HepG2 (cell line): Measurements from ENCODE around the gene SNX21. TPM values are rescaled to one million over a fixed set of nuclear protein-coding genes. Genes with fewer than 3 reads are reported as not detected.
A peak's percentile ranks its signal among the peaks of the same experiment; 100 is the strongest.

Source experiments
- HNRNPL ChIP-seq: fragments of 200-400 bp; formaldehyde crosslinking; IDR thresholded peaks from 2 replicates; pipeline ENCODE4 v1.6.1; 2017; ENCODE audit warnings: mild to moderate bottlenecking, low read depth, low read length
- MED13 ChIP-seq: sonication (generic); formaldehyde crosslinking; IDR thresholded peaks from 2 replicates; pipeline ENCODE4 v1.5.0; 2020; ENCODE audit warnings: missing genetic modification reagents
- POLR2A ChIP-seq, 2 experiments: IDR thresholded peaks; 2 replicates each; pipeline ENCODE4 v1.6.1; 2011; ENCODE audit warnings: low read depth in 2 of 2, low read length in 2 of 2, mild to moderate bottlenecking in 1 of 2, moderate library complexity in 1 of 2; ENCODE audit not compliant: insufficient read depth in 1 of 2
- RFX3 ChIP-seq: IDR thresholded peaks from 2 replicates; pipeline ENCODE4 v1.6.1; 2016; ENCODE audit warnings: missing biosample characterization, missing genetic modification reagents
- ZBTB38 ChIP-seq: sonication (generic); formaldehyde crosslinking; IDR thresholded peaks from 2 replicates; pipeline ENCODE4 v1.5.1; 2020; ENCODE audit warnings: mild to moderate bottlenecking, missing genetic modification reagents
- ZNF143 ChIP-seq: sonication (generic); formaldehyde crosslinking; IDR thresholded peaks from 2 replicates; pipeline ENCODE4 v1.4.0; 2020; ENCODE audit warnings: missing genetic modification reagents
- ZNF17 ChIP-seq: sonication (generic); formaldehyde crosslinking; IDR thresholded peaks from 2 replicates; pipeline ENCODE4 v1.5.0; 2020; ENCODE audit warnings: mild to moderate bottlenecking, missing genetic modification reagents
- ZNF232 ChIP-seq: sonication (generic); formaldehyde crosslinking; IDR thresholded peaks from 2 replicates; pipeline ENCODE4 v1.4.0; 2020; ENCODE audit warnings: missing genetic modification reagents, borderline replicate concordance
- ZNF776 ChIP-seq: sonication (generic); formaldehyde crosslinking; IDR thresholded peaks from 2 replicates; pipeline ENCODE4 v1.4.0; 2020; ENCODE audit warnings: mild to moderate bottlenecking, missing genetic modification reagents
- ZNF891 ChIP-seq: sonication (generic); formaldehyde crosslinking; IDR thresholded peaks from 2 replicates; pipeline ENCODE4 v1.5.0; 2020; ENCODE audit warnings: mild to moderate bottlenecking, missing genetic modification reagents
- polyA plus RNA-seq, 8 experiments: library from polyadenylated mRNA; depleted of rRNA in 3 of 8; stranded (reverse) in 7 of 8; unstranded in 1 of 8; fragments of >200 nt; fragmentation: Illumina TruSeq in 4 of 8; extraction: Trizol in 4 of 8; gene quantifications; 2 replicates each; pipeline versions ENCODE4 v1.2.1 to v1.2.3, GENCODE V29; 2011 to 2016; ENCODE audit warnings: low read depth in 4 of 8, missing spikeins in 1 of 8, mixed read lengths in 1 of 8; ENCODE audit not compliant: insufficient read depth in 1 of 8
- total RNA-seq, 5 experiments: library from RNA; depleted of rRNA; stranded (reverse); fragments of >200 nt; fragmentation: Illumina TruSeq; extraction: Trizol; gene quantifications; 2 replicates each; pipeline ENCODE4 v1.2.3, GENCODE V29; 2016; ENCODE audit warnings: low read depth in 1 of 5
- TF ChIP-seq, protein P1 (sequence below): sonication (generic); formaldehyde crosslinking; IDR thresholded peaks from 2 replicates; pipeline ENCODE4 v1.8.0; 2022; ENCODE audit warnings: low read depth, missing genetic modification reagents
- TF ChIP-seq, protein P2 (sequence below): sonication (generic); formaldehyde crosslinking; IDR thresholded peaks from 2 replicates; pipeline ENCODE4 v1.8.1; 2023; ENCODE audit warnings: mild to moderate bottlenecking, moderate library complexity, missing genetic modification reagents
- TF ChIP-seq, protein P3 (sequence below): sonication (generic); formaldehyde crosslinking; conservative IDR thresholded peaks from 2 replicates; pipeline ENCODE4 v1.4.0; 2020; ENCODE audit warnings: missing genetic modification reagents
- TF ChIP-seq, protein P4 (sequence below): sonication (generic); formaldehyde crosslinking; conservative IDR thresholded peaks from 2 replicates; pipeline ENCODE4 v1.4.0; 2020; ENCODE audit warnings: missing genetic modification reagents
- TF ChIP-seq, protein P5 (sequence below): sonication (generic); formaldehyde crosslinking; IDR thresholded peaks from 2 replicates; pipeline ENCODE4 v1.9.0; 2022; ENCODE audit warnings: low read depth, missing genetic modification reagents
- TF ChIP-seq, protein P6 (sequence below): sonication (generic); formaldehyde crosslinking; IDR thresholded peaks from 2 replicates; pipeline ENCODE4 v1.5.0; 2020; ENCODE audit warnings: missing genetic modification reagents
- TF ChIP-seq, protein P7 (sequence below): sonication (generic); formaldehyde crosslinking; IDR thresholded peaks from 2 replicates; pipeline ENCODE4 v1.4.0; 2020; ENCODE audit warnings: missing genetic modification reagents, mild to moderate bottlenecking, borderline replicate concordance

Gene SNX21
- total and polyA plus RNA-seq, 2 of the 13 experiments (the other 11 are each of a cell fraction or from before 2014, with no cell fraction given), result 7.7 to 12.8 TPM

DNA sequence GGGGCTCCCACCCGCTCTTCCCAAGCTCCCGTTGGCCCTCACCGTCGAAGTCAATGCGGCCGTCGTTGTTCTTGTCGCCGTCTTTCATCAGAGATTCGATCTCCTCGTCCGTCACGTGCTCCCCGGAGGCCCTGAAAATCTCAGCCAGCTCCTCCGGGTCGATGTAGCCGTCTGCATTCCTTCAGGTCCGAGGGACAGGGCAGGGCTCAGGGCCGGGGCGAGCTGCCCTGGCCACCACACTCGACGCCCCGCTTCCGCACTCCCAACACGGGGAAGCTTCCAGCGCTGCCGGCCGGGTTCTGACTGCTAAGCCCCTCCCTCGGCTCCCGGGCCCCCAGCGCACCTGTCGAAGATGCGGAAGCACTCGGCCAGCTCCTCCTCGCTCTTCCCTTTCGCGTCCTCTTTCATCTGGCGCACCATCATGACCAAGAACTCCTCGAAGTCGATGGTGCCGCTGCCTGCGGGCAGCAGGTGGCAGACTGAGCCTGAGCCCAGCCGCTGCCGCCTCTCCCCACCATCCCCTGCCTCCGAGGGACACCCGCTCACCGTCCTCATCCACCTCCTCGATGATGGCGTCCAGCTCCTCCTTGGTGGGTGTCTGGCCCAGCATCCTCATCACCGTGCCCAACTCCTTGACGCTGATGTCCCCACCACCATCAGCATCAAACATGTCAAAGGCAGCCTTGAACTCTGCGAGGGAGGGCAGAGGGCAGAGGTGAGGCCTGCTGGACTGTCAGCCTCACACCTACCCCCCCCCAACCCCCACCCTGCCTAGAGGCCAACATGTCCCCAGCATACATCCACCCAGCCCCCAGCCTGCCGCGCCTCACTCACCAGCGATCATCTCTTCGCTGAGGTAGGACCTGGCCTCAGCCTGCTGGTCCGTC, 9.4 kb upstream of the SNX21 start (continued):
- TF ChIP-seq ZNF891 (peak; percentile 55; the same call in 1 of the 2 replicates), POLR2A (IDR thresholded peaks at IDR 0.05; ENCODE audit: insufficient read depth in 1 of 2, low read depth in 2 of 2, low read length in 2 of 2) (no peak), HNRNPL (peak; percentile 70; the same call in 1 of the 2 replicates), RFX3 (CRISPR knock-in tag) (no peak), ZNF143 (no peak), ZBTB38 (CRISPR knock-in tag) (peak; percentile 99), ZNF232 (CRISPR knock-in tag) (no peak), ZNF776 (no peak), ZNF17 (CRISPR knock-in tag) (no peak), MED13 (CRISPR knock-in tag) (no peak)
- TF ChIP-seq, protein P1, sequence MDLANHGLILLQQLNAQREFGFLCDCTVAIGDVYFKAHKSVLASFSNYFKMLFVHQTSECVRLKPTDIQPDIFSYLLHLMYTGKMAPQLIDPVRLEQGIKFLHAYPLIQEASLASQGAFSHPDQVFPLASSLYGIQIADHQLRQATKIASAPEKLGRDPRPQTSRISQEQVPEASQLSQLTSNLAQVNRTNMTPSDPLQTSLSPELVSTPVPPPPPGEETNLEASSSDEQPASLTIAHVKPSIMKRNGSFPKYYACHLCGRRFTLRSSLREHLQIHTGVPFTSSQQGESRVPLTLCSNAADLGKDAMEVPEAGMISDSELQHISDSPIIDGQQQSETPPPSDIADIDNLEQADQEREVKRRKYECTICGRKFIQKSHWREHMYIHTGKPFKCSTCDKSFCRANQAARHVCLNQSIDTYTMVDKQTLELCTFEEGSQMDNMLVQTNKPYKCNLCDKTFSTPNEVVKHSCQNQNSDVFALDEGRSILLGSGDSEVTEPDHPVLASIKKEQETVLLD, result no peak
- TF ChIP-seq, protein P2, sequence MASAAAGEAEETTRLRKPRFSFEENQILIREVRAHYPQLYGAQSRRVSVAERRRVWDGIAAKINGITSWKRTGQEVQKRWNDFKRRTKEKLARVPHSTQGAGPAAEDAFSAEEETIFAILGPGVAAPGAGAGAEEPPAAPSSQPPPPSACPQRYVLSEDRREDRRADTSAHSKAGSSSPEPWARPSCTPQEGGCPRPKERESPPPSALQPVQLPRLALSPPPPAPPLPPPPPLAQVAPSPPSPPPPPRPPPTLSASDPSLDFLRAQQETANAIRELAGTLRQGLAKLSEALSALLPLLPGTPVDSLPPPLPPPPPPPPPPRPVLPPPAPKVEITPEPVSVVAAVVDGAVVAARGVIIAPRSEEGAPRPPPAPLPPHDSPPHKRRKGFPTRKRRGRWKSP (CRISPR knock-in tag), result no peak
- TF ChIP-seq, protein P3, sequence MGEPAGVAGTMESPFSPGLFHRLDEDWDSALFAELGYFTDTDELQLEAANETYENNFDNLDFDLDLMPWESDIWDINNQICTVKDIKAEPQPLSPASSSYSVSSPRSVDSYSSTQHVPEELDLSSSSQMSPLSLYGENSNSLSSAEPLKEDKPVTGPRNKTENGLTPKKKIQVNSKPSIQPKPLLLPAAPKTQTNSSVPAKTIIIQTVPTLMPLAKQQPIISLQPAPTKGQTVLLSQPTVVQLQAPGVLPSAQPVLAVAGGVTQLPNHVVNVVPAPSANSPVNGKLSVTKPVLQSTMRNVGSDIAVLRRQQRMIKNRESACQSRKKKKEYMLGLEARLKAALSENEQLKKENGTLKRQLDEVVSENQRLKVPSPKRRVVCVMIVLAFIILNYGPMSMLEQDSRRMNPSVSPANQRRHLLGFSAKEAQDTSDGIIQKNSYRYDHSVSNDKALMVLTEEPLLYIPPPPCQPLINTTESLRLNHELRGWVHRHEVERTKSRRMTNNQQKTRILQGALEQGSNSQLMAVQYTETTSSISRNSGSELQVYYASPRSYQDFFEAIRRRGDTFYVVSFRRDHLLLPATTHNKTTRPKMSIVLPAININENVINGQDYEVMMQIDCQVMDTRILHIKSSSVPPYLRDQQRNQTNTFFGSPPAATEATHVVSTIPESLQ (CRISPR knock-in tag), result no peak
- TF ChIP-seq, protein P4, sequence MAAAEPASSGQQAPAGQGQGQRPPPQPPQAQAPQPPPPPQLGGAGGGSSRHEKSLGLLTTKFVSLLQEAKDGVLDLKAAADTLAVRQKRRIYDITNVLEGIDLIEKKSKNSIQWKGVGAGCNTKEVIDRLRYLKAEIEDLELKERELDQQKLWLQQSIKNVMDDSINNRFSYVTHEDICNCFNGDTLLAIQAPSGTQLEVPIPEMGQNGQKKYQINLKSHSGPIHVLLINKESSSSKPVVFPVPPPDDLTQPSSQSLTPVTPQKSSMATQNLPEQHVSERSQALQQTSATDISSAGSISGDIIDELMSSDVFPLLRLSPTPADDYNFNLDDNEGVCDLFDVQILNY (CRISPR knock-in tag), result no peak
- TF ChIP-seq, protein P5, sequence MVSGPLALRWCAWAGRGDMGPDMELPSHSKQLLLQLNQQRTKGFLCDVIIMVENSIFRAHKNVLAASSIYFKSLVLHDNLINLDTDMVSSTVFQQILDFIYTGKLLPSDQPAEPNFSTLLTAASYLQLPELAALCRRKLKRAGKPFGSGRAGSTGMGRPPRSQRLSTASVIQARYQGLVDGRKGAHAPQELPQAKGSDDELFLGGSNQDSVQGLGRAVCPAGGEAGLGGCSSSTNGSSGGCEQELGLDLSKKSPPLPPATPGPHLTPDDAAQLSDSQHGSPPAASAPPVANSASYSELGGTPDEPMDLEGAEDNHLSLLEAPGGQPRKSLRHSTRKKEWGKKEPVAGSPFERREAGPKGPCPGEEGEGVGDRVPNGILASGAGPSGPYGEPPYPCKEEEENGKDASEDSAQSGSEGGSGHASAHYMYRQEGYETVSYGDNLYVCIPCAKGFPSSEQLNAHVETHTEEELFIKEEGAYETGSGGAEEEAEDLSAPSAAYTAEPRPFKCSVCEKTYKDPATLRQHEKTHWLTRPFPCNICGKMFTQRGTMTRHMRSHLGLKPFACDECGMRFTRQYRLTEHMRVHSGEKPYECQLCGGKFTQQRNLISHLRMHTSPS (CRISPR knock-in tag), result no peak; the same call in 1 of the 2 replicates
- TF ChIP-seq, protein P6, sequence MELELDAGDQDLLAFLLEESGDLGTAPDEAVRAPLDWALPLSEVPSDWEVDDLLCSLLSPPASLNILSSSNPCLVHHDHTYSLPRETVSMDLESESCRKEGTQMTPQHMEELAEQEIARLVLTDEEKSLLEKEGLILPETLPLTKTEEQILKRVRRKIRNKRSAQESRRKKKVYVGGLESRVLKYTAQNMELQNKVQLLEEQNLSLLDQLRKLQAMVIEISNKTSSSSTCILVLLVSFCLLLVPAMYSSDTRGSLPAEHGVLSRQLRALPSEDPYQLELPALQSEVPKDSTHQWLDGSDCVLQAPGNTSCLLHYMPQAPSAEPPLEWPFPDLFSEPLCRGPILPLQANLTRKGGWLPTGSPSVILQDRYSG, result no peak
- TF ChIP-seq, protein P7, sequence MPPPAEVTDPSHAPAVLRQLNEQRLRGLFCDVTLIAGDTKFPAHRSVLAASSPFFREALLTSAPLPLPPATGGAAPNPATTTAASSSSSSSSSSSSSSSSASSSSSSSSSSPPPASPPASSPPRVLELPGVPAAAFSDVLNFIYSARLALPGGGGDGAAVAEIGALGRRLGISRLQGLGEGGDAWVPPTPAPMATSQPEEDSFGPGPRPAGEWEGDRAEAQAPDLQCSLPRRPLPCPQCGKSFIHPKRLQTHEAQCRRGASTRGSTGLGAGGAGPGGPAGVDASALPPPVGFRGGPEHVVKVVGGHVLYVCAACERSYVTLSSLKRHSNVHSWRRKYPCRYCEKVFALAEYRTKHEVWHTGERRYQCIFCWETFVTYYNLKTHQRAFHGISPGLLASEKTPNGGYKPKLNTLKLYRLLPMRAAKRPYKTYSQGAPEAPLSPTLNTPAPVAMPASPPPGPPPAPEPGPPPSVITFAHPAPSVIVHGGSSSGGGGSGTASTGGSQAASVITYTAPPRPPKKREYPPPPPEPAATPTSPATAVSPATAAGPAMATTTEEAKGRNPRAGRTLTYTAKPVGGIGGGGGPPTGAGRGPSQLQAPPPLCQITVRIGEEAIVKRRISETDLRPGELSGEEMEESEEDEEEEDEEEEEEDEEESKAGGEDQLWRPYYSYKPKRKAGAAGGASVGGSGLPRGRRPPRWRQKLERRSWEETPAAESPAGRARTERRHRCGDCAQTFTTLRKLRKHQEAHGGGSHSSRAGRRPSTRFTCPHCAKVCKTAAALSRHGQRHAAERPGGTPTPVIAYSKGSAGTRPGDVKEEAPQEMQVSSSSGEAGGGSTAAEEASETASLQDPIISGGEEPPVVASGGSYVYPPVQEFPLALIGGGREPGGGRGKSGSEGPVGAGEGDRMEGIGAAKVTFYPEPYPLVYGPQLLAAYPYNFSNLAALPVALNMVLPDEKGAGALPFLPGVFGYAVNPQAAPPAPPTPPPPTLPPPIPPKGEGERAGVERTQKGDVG (CRISPR knock-in tag), result peak; percentile 83; the same call in 1 of the 2 replicates
